Upper lobe of right lung (tissue), 1 donor: Measurements from ENCODE around the gene TMEM272. TPM values are rescaled to one million over a fixed set of nuclear protein-coding genes. Genes with fewer than 3 reads are reported as not detected.
A peak's percentile ranks its signal among the peaks of the same experiment; 100 is the strongest.

Source experiments
- ATAC-seq: fragments of 200-7000 bp; cut with Tn5 transposase; one replicate; pipeline ENCODE4 v1.9.1; 2020; ENCODE audit warnings: mild to moderate bottlenecking, moderate library complexity
- DNase-seq: peaks from one replicate; pipeline ENCODE4 v3.0.0-alpha.2; 2020
- H3K27ac ChIP-seq: fragments of 200-600 bp; one replicate; pipeline ENCODE4 v1.8.0; 2022
- H3K27me3 ChIP-seq: fragments of 200-600 bp; one replicate; pipeline ENCODE4 v1.8.0; 2022; ENCODE audit warnings: mild to moderate bottlenecking
- H3K36me3 ChIP-seq: fragments of 200-600 bp; one replicate; pipeline ENCODE4 v1.8.0; 2022
- H3K4me1 ChIP-seq: fragments of 200-600 bp; one replicate; pipeline ENCODE4 v1.8.0; 2022
- H3K4me3 ChIP-seq: fragments of 200-600 bp; one replicate; pipeline ENCODE4 v1.8.0; 2022; ENCODE audit warnings: mild to moderate bottlenecking
- H3K9me3 ChIP-seq: fragments of 200-600 bp; one replicate; pipeline ENCODE4 v1.8.0; 2022
- intact Hi-C: fragments of 100-400 bp; cut with DNase I; formaldehyde crosslinking; loops from one replicate; pipeline ENCODE4 v1.11.0; 2022
- total RNA-seq: library from RNA; stranded (reverse); fragmentation: NEBNext Ultra II Directional; extraction: Animal tissue kit (Norgen Biotek cat#: 25700); gene quantifications from one replicate; pipeline ENCODE4 v1.2.1, GENCODE V29; 2021
- TF ChIP-seq, protein P1 (sequence below): fragments of 200-600 bp; IDR thresholded peaks from one replicate; pipeline ENCODE4 v1.8.0; 2022; ENCODE audit warnings: antibody characterized with exemption
- donor health status: DM: no; HTN: yes; CAD: no; lungs with severe emphysema.

TMEM272 gene
- total RNA-seq, 1 donor from 2014 or later: not detected

DNA sequence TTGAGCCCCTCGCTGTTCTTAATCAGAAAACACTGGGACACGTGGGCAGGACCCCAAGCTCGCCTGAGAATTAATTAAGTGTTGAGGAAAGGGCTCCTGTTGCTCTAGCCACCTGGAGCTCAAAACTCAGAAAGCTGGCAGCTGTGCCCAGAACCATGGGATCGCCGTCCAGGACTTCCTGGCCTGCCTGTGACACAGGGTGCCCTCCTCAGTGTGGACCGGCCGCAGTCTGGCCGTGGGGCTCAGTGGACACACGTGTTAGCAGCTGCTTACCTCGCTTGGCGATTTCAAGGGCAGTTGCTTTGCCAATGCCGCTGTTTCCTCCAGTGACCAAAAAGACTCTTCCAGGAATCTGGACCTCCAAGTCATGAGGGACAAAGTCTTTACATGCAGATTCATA lies 45.7 kb downstream of the TMEM272 start:
- no peak for DNase-seq
- intact Hi-C loops: no loop called here
- Histone ChIP-seq H3K4me3 (no peak overlapping the region), H3K27me3 (no peaks in the 10 kb centered on the region), H3K9me3 (no peaks in the 10 kb centered on the region), H3K4me1 (peaks cover 24% of the 10 kb centered on the region), H3K36me3 (no peaks in the 10 kb centered on the region), H3K27ac (no peak overlapping the region)
- TF ChIP-seq, protein P1, sequence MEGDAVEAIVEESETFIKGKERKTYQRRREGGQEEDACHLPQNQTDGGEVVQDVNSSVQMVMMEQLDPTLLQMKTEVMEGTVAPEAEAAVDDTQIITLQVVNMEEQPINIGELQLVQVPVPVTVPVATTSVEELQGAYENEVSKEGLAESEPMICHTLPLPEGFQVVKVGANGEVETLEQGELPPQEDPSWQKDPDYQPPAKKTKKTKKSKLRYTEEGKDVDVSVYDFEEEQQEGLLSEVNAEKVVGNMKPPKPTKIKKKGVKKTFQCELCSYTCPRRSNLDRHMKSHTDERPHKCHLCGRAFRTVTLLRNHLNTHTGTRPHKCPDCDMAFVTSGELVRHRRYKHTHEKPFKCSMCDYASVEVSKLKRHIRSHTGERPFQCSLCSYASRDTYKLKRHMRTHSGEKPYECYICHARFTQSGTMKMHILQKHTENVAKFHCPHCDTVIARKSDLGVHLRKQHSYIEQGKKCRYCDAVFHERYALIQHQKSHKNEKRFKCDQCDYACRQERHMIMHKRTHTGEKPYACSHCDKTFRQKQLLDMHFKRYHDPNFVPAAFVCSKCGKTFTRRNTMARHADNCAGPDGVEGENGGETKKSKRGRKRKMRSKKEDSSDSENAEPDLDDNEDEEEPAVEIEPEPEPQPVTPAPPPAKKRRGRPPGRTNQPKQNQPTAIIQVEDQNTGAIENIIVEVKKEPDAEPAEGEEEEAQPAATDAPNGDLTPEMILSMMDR: no peak
- no peak for ATAC-seq

- H3K4me3 ChIP-seq: no peak overlapping the region
- intact Hi-C loops: no loop called here
- ATAC-seq (peak; percentile 72), DNase-seq (no peak)
- no peaks in the 10 kb centered on the region for H3K36me3 ChIP-seq
- peaks cover 19% of the 10 kb centered on the region for H3K4me1 ChIP-seq
- TF ChIP-seq, protein P1: peak; percentile 41
- H3K27me3 ChIP-seq: no peaks in the 10 kb centered on the region
- H3K27ac ChIP-seq: no peak overlapping the region
- no peaks in the 10 kb centered on the region for H3K9me3 ChIP-seq
Measured at GRCh38 chr13:51797664-51798488, 47.1 kb downstream of the TMEM272 start.

DNA sequence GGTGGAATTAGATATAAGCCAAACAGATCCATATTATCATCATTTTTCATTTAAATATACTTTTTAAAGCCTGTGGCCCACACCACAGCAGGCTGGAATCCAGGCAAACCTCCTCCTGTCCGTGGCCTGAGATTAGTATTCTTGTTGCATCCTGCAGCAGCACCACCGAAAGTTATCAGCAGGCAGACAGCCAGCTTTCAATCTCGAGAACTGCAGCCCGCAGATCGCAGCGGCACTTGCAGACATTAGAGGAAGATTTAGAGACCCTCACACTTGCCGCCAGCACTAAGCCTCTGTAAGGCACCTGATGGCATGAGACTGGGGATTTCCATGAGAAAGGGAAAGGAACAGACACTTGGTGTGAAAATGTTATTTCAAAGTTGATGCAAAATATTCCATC lies 48.4 kb downstream of the TMEM272 start:
- Histone ChIP-seq H3K27me3 (no peaks in the 10 kb centered on the region), H3K27ac (no peak overlapping the region), H3K9me3 (no peaks in the 10 kb centered on the region), H3K4me3 (no peak overlapping the region), H3K4me1 (peaks cover 8% of the 10 kb centered on the region), H3K36me3 (no peaks in the 10 kb centered on the region)
- intact Hi-C loops: no loop called here
- DNase-seq (no peak), ATAC-seq (no peak)
- TF ChIP-seq, protein P1: no peak

- TF ChIP-seq, protein P1: no peak
- H3K4me3 ChIP-seq: no peak overlapping the region
- no peak overlapping the region for H3K27ac ChIP-seq
- no peak for ATAC-seq
- H3K27me3 ChIP-seq: no peaks in the 10 kb centered on the region
- no peaks in the 10 kb centered on the region for H3K9me3 ChIP-seq
- H3K36me3 ChIP-seq: no peaks in the 10 kb centered on the region
- DNase-seq: no peak
- no peaks in the 10 kb centered on the region for H3K4me1 ChIP-seq
- intact Hi-C loops: no loop called here
Measured at GRCh38 chr13:51795419-51795818, 49.6 kb downstream of the TMEM272 start.

DNA sequence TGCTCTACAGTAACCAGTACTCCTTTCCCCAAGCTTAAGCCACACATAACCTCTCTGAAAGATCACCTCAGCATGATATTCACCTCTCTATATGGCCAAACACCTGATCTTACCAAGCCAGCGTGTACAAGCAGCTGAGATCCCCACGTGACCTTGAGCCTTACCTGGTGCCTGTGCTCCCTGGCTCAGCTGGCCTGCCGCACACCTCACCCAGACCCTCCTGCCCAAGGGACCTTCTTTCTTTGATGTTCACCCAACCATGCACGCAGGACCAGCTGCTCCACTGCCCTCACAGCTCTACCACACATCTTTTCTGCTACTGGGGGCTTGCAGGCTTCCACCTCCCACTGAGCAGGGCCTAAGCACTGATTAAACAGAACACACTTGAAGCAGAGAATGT lies 50.0 kb downstream of the TMEM272 start:
- no peak overlapping the region for H3K27ac ChIP-seq
- no peaks in the 10 kb centered on the region for H3K27me3 ChIP-seq
- H3K36me3 ChIP-seq: no peaks in the 10 kb centered on the region
- intact Hi-C loops: no loop called here
- DNase-seq: no peak
- TF ChIP-seq, protein P1: no peak
- H3K9me3 ChIP-seq: no peaks in the 10 kb centered on the region
- ATAC-seq: no peak
- H3K4me1 ChIP-seq: no peaks in the 10 kb centered on the region
- H3K4me3 ChIP-seq: no peak overlapping the region
